ENCODE results near the gene GNG7.

GNG7 gene

DNA sequence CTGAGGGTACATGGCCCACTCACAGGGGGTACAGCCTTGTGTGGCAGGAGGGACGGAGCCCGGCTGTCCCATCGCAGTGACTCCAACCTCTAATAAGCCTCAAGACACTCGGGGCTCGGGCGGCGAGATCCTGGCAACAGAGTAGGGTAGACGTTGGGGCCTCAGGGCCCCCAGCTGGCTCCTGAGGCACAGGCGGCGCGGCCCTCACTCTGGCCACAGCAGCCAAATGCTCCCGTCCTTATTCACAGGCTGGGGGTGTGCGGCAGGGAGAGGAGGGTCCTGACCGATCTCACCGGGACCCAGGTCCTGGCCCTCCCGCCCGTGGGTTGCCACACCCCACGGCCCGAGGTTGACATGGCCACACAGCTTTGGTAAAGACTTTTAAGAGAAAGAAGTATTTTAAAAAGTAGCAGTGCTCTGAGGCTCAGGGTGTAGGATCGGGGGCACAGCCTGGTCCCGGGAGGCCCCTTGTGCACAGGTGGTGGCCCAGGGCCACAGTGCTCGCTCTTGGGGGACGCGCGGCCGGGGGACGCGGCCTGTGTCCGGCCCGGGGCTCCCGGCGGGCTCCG, 29.7 kb upstream of the GNG7 start:
- Histone ChIP-seq H3K4me3 (ENCODE audit: low read depth in 1 of 2, low read length in 2 of 2) (no peak overlapping the region), H3K27me3 (ENCODE audit: insufficient read depth, low read length, poor library complexity) (no peaks in the 10 kb centered on the region), H3K9me3 (ENCODE audit: insufficient read depth, low read length, severe bottlenecking) (peaks cover 3% of the 10 kb centered on the region), H3K4me1 (ENCODE audit: insufficient read depth, low read length) (peaks cover 7% of the 10 kb centered on the region; the same call in 1 of the 2 replicates), H3K27ac (ENCODE audit: low read length) (no peak overlapping the region), H3K36me3 (ENCODE audit: insufficient read depth, low read length) (peaks cover 57% of the 10 kb centered on the region), H2AFZ (ENCODE audit: low read depth, low read length) (no peak overlapping the region), H3K9ac (ENCODE audit: low read depth, low read length) (no peak overlapping the region), H4K20me1 (ENCODE audit: insufficient read depth, low read length) (peaks cover 30% of the 10 kb centered on the region), H3K4me2 (ENCODE audit: insufficient read depth, low read length) (no peak overlapping the region), H3K79me2 (ENCODE audit: insufficient read depth, low read length) (peaks cover 18% of the 10 kb centered on the region)
- no peak for DNase-seq
- ATAC-seq (ENCODE audit: insufficient read depth, low read depth) = no peak
- TF ChIP-seq, protein P1, sequence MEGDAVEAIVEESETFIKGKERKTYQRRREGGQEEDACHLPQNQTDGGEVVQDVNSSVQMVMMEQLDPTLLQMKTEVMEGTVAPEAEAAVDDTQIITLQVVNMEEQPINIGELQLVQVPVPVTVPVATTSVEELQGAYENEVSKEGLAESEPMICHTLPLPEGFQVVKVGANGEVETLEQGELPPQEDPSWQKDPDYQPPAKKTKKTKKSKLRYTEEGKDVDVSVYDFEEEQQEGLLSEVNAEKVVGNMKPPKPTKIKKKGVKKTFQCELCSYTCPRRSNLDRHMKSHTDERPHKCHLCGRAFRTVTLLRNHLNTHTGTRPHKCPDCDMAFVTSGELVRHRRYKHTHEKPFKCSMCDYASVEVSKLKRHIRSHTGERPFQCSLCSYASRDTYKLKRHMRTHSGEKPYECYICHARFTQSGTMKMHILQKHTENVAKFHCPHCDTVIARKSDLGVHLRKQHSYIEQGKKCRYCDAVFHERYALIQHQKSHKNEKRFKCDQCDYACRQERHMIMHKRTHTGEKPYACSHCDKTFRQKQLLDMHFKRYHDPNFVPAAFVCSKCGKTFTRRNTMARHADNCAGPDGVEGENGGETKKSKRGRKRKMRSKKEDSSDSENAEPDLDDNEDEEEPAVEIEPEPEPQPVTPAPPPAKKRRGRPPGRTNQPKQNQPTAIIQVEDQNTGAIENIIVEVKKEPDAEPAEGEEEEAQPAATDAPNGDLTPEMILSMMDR (IDR thresholded peaks at IDR 0.05; ENCODE audit: borderline replicate concordance, extremely low read depth, low read length, poor library complexity, severe bottlenecking) = no peak
- TF ChIP-seq EZH2 (IDR thresholded peaks at IDR 0.05; ENCODE audit: borderline replicate concordance, low read depth, low read length, severe bottlenecking) = no peak

DNA sequence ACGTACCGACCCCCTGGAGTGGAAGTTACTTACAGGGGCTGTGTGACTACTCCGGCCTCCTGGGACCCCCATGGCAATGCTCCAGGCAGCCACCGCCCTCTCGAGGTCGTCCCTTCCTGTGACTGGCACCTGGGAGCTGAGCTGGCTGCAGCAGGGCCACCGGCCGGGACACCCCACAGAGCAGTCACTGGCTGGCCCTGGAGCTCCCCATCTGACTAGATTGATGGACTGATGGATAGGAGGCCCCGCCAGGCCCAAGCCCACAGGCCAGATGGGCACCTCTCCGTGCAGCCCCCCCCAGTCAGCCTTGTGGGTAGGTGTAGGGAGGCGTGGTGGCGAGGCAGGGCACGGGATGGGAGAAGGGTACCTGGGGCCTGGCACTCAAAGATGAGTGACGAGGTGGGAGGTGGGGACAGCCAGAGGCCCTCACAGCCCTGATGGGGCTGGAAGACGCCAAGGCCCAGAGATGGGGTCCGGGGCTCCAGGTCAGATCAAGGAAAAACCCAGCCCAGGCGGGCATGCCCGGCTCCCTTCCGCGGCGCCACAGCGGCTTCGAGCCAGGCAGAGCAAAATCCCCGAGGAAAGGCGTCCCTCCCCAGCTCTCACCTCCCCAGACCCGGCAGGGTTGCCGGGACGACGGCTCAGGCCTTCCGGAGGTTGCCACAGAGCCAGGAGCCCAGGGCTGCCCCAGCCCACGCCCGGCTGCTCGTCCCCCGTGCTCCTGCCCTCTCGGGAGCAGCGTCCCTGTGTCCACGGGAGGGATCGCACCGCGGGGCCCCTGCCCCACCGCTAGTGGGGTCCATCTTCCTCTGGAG, 28.9 kb upstream of the GNG7 start:
- Histone ChIP-seq H3K4me3 (ENCODE audit: low read depth in 1 of 2, low read length in 2 of 2) (no peak overlapping the region), H3K36me3 (ENCODE audit: insufficient read depth, low read length) (peaks cover 48% of the 10 kb centered on the region), H3K4me1 (ENCODE audit: insufficient read depth, low read length) (no peaks in the 10 kb centered on the region), H3K9ac (ENCODE audit: low read depth, low read length) (no peak overlapping the region), H3K27me3 (ENCODE audit: insufficient read depth, low read length, poor library complexity) (no peaks in the 10 kb centered on the region), H3K27ac (ENCODE audit: low read length) (no peak overlapping the region), H3K4me2 (ENCODE audit: insufficient read depth, low read length) (no peak overlapping the region), H2AFZ (ENCODE audit: low read depth, low read length) (no peak overlapping the region), H3K9me3 (ENCODE audit: insufficient read depth, low read length, severe bottlenecking) (no peaks in the 10 kb centered on the region), H3K79me2 (ENCODE audit: insufficient read depth, low read length) (peaks cover 9% of the 10 kb centered on the region), H4K20me1 (ENCODE audit: insufficient read depth, low read length) (peaks cover 22% of the 10 kb centered on the region)
- ATAC-seq (ENCODE audit: insufficient read depth, low read depth) (no peak), DNase-seq (no peak)
- TF ChIP-seq EZH2 (IDR thresholded peaks at IDR 0.05; ENCODE audit: borderline replicate concordance, low read depth, low read length, severe bottlenecking) = no peak
- TF ChIP-seq, protein P1 (IDR thresholded peaks at IDR 0.05; ENCODE audit: borderline replicate concordance, extremely low read depth, low read length, poor library complexity, severe bottlenecking) = no peak

DNA sequence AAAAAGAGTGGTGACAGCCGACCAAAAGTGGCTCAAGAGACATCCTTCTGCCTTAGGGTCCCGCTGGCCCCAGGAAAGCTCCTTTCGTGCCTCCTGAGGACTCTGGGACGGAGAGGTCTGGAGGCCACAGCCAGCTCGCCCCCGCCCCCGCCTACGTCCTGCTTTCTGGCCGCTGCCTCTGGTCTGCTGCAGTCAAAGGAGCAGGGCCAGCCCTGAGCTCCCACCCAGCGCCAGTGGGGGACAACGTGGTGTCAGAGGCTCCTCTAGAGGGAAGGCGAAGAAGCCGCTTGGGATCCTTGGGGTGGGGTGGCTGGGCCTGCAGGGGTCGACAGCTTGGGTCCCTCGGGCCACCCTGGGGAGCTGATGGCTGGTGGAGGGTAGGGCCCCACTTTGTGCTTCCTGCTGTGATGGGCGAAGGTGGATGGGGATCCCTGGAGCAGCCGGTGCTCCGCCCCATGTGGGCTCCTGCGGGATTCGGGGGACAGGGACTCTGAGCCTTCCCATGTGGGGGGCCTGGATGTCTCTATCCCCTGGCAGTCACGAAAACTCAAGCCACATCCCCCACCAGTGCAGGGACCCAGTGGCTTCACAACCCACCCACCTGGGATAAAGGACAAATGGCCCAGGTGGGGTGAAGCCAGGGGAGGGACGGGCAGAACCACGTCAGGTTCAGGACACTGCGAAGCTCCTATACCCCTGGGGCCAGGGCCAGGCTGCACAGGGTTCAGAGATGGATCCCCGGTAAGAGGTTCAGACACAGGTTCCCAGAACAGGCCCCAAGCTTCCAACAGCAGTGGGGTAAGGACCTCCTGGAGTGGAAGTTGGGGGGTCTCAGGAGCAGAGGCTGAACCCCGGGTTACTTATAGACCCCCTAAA, 27.7 kb upstream of the GNG7 start:
- Histone ChIP-seq H4K20me1 (ENCODE audit: insufficient read depth, low read length) (peaks cover 10% of the 10 kb centered on the region), H2AFZ (ENCODE audit: low read depth, low read length) (no peak overlapping the region), H3K36me3 (ENCODE audit: insufficient read depth, low read length) (peaks cover 36% of the 10 kb centered on the region), H3K9ac (ENCODE audit: low read depth, low read length) (no peak overlapping the region), H3K9me3 (ENCODE audit: insufficient read depth, low read length, severe bottlenecking) (no peaks in the 10 kb centered on the region), H3K4me2 (ENCODE audit: insufficient read depth, low read length) (no peak overlapping the region), H3K4me3 (ENCODE audit: low read depth in 1 of 2, low read length in 2 of 2) (no peak overlapping the region), H3K79me2 (ENCODE audit: insufficient read depth, low read length) (no peaks in the 10 kb centered on the region), H3K4me1 (ENCODE audit: insufficient read depth, low read length) (no peaks in the 10 kb centered on the region), H3K27ac (ENCODE audit: low read length) (no peak overlapping the region), H3K27me3 (ENCODE audit: insufficient read depth, low read length, poor library complexity) (no peaks in the 10 kb centered on the region)
- TF ChIP-seq, protein P1 (IDR thresholded peaks at IDR 0.05; ENCODE audit: borderline replicate concordance, extremely low read depth, low read length, poor library complexity, severe bottlenecking) = no peak
- no peak for TF ChIP-seq EZH2 (IDR thresholded peaks at IDR 0.05; ENCODE audit: borderline replicate concordance, low read depth, low read length, severe bottlenecking)
- ATAC-seq (ENCODE audit: insufficient read depth, low read depth) (0 out of 3 replicates have a peak, but pooled peaks have one; percentile 13), DNase-seq (no peak)
